HEK293T (cell line): ENCODE measurements around the gene KCNQ1.

Experiments
- FOXA1 ChIP-seq: fragments of 450-650 bp; IDR thresholded peaks from 2 replicates; pipeline ENCODE4 v1.6.1; 2016; ENCODE audit warnings: mild to moderate bottlenecking
- FOXK2 ChIP-seq: fragments of 450-650 bp; IDR thresholded peaks from 2 replicates; pipeline ENCODE4 v1.6.1; 2016; ENCODE audit warnings: mild to moderate bottlenecking
- FOXM1 ChIP-seq: fragments of 450-650 bp; IDR thresholded peaks from 2 replicates; pipeline ENCODE4 v1.6.1; 2017; ENCODE audit warnings: mild to moderate bottlenecking, borderline replicate concordance
- LEF1 ChIP-seq: fragments of 450-650 bp; IDR thresholded peaks from 2 replicates; pipeline ENCODE4 v1.6.1; 2017; ENCODE audit warnings: mild to moderate bottlenecking, borderline replicate concordance
- NFRKB ChIP-seq: fragments of 450-650 bp; IDR thresholded peaks from 2 replicates; pipeline ENCODE4 v1.6.1; 2016; ENCODE audit warnings: mild to moderate bottlenecking, moderate library complexity
- ZNF384 ChIP-seq: fragments of 450-650 bp; IDR thresholded peaks from 2 replicates; pipeline ENCODE4 v1.6.1; 2016

DNA sequence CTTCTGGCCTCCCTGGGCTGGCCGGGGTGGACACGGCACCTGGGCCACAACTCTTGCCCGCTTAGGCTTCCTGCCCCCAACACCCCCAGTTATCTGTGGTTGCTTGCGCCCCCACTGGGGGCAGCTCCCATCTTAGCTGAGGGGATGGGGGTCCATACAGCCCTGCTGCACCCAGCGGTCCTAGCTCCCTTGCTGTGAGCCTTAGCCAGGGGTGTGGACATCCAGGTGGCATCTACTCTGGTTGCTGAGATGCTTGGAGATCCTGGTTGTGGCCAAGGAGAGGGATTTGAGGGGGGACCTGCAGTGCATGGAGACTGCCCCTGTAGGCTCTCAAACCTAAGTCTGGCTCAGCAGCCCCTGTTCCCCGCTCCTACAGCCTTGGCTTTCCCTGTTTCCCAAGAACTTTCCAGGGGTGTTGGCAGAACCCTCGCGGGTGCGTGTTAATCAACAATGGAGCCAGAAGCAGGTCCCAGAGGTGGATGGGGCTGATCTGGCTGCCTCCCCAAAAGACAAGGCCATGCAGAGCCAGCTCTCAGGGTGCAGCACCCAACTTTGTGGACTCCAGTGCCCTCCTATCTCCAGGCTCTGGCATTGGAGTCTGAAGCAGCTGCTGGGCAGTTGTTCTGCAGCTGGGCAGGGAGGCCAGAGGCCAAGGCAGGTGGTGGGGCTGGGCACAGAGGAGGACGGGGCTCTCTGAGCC, 3.3 kb downstream of the KCNQ1 start:
- TF ChIP-seq ZNF384 (no peak), FOXM1 (no peak), FOXA1 (no peak), NFRKB (no peak), LEF1 (no peak), FOXK2 (no peak)
